Panc1 (cell line): ENCODE results near the gene PSME3. TPM values are rescaled to one million over a fixed set of nuclear protein-coding genes. Genes with fewer than 3 reads are reported as not detected.

Experiments used
- ATAC-seq: fragments of 200-7000 bp; cut with Tn5 transposase; 2 replicates; pipeline ENCODE4 v1.9.1; 2020; ENCODE audit warnings: mild to moderate bottlenecking, moderate library complexity
- BruUV-seq: library from RNA; stranded (reverse); fragments of 400-500 nt; replicated peaks from 2 replicates; lab custom pipeline; 2021; lab: Mats Ljungman, UMichigan
- CTCF ChIA-PET: fragments of 300-600 bp; sonication (Branson Sonifier 250); formaldehyde crosslinking; loops from one replicate; lab custom pipeline; 2022; ENCODE audit warnings: antibody characterized with exemption; lab: Charles Lee
- POLR2A ChIA-PET: fragments of 300-600 bp; sonication (Branson Sonifier 250); formaldehyde crosslinking; loops from one replicate; lab custom pipeline; 2022; ENCODE audit warnings: antibody characterized with exemption; lab: Charles Lee
- DNase-seq: peaks from one replicate; pipeline ENCODE4 v3.0.0-alpha.2; 2010; ENCODE audit warnings: low read depth, low spot score
- H3K27ac ChIP-seq: 2 replicates; pipeline ENCODE4 v1.5.1; 2011; ENCODE audit warnings: mild to moderate bottlenecking, low read length, inconsistent platforms
- H3K27me3 ChIP-seq: fragments of 200-500 bp; sonication (Bioruptor generic); 2 replicates; pipeline ENCODE4 v1.6.0; 2014; ENCODE audit warnings: low read length, inconsistent platforms; ENCODE audit not compliant: control insufficient read depth, insufficient read depth
- H3K36me3 ChIP-seq: fragments of 200-500 bp; sonication (Bioruptor generic); 2 replicates; pipeline ENCODE4 v1.5.1; 2014; ENCODE audit warnings: inconsistent platforms, mild to moderate bottlenecking, low read length, moderate library complexity; ENCODE audit not compliant: control insufficient read depth, insufficient read depth
- H3K4me1 ChIP-seq: 2 replicates; pipeline ENCODE4 v1.5.1; 2011; ENCODE audit warnings: inconsistent platforms, mild to moderate bottlenecking, low read length, moderate library complexity; ENCODE audit not compliant: control insufficient read depth, insufficient read depth
- H3K4me3 ChIP-seq, 2 experiments: 2 replicates each; pipeline ENCODE4 v1.5.1; 2011 to 2012; ENCODE audit warnings: low read depth in 2 of 2, low read length in 2 of 2, mild to moderate bottlenecking in 2 of 2, inconsistent platforms in 1 of 2, moderate library complexity in 1 of 2
- H3K9me3 ChIP-seq: fragments of 200-500 bp; sonication (Bioruptor generic); 2 replicates; pipeline ENCODE4 v1.5.1; 2014; ENCODE audit warnings: low read depth, mild to moderate bottlenecking, inconsistent platforms, low read length, moderate library complexity; ENCODE audit not compliant: control insufficient read depth, insufficient read depth
- POLR2AphosphoS5 ChIP-seq: IDR thresholded peaks from 2 replicates; pipeline ENCODE4 v1.6.1; 2012; ENCODE audit warnings: mild to moderate bottlenecking, low read depth, low read length, moderate library complexity
- SIN3A ChIP-seq: IDR thresholded peaks from 2 replicates; pipeline ENCODE4 v1.6.1; 2012; ENCODE audit warnings: low read depth, mild to moderate bottlenecking, low read length, moderate library complexity, borderline replicate concordance; ENCODE audit not compliant: insufficient read depth
- TCF7L2 ChIP-seq: IDR thresholded peaks from 2 replicates; pipeline ENCODE4 v1.6.1; 2011; ENCODE audit warnings: mild to moderate bottlenecking, low read depth, low read length, inconsistent platforms
- in situ Hi-C: cut with HindIII; loops from 2 replicates; pipeline ENCODE4 v1.10.0; 2016; ENCODE audit warnings: low sequenced_read_pairs, low pct_unique_long_range_greater_than_20kb
- intact Hi-C: fragments of 100-400 bp; cut with micrococcal nuclease; formaldehyde crosslinking; loops from one replicate; pipeline ENCODE4 v1.10.0; 2022; ENCODE audit not compliant: unreplicated experiment
- total RNA-seq: library from RNA; stranded (reverse); gene quantifications from one replicate; pipeline ENCODE4 v1.2.1, GENCODE V29; 2021; ENCODE audit not compliant: unreplicated experiment
- TF ChIP-seq, protein P1 (sequence below), 2 experiments: IDR thresholded peaks; 2 replicates each; pipeline ENCODE4 v1.6.1; 2011 to 2012; ENCODE audit warnings: low read depth in 2 of 2, control low read depth in 1 of 2, low read length in 1 of 2, mild to moderate bottlenecking in 1 of 2, moderate library complexity in 1 of 2; ENCODE audit not compliant: insufficient read depth in 1 of 2
- TF ChIP-seq, protein P2 (sequence below): fragments of 450-650 bp; IDR thresholded peaks from 2 replicates; pipeline ENCODE4 v1.5.1; 2017; ENCODE audit warnings: mild to moderate bottlenecking

The PSME3 gene
- total RNA-seq, 1 experiment from 2014 or later, result 110 TPM

DNA sequence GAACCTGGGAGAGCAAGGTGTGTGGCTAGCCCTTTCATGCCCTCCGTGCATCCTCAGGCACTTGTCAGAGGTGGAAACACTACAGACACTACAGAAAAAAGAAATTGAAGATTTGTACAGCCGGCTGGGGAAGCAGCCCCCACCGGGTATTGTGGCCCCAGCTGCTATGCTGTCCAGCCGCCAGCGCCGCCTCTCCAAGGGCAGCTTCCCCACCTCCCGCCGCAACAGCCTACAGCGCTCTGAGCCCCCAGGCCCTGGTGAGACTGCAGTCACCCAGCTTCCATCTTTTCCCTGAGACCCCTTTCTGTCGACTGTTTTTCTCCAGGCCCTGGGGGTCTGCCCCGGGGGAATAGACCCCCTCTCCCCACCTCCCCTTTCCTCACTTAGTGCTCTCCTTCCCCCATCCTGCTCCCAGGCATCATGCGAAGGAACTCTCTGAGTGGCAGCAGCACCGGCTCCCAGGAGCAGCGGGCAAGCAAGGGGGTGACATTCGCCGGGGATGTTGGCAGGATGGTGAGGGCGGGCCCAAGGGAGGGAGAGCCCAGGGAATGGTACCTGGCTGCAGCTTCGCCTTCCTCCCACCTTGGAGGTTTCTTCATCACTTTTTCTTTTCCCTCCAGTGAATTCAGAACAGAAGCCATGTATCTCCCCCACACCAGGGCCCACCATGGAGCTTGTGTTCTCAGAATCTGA, 37.0 kb upstream of the PSME3 start:
- in situ Hi-C loops (no loop called here), intact Hi-C loops (no loop called here)
- Histone ChIP-seq H3K4me3 (no peak overlapping the region), H3K4me1 (peaks cover 6% of the 10 kb centered on the region), H3K9me3 (no peaks in the 10 kb centered on the region), H3K27me3 (no peaks in the 10 kb centered on the region), H3K36me3 (no peaks in the 10 kb centered on the region), H3K27ac (no peak overlapping the region)
- POLR2A ChIA-PET, result no interaction called here
- CTCF ChIA-PET, result no interaction called here
- DNase-seq (no peak), ATAC-seq (no peak)
- TF ChIP-seq TCF7L2, result no peak
- no peak for TF ChIP-seq SIN3A
- TF ChIP-seq, protein P1, sequence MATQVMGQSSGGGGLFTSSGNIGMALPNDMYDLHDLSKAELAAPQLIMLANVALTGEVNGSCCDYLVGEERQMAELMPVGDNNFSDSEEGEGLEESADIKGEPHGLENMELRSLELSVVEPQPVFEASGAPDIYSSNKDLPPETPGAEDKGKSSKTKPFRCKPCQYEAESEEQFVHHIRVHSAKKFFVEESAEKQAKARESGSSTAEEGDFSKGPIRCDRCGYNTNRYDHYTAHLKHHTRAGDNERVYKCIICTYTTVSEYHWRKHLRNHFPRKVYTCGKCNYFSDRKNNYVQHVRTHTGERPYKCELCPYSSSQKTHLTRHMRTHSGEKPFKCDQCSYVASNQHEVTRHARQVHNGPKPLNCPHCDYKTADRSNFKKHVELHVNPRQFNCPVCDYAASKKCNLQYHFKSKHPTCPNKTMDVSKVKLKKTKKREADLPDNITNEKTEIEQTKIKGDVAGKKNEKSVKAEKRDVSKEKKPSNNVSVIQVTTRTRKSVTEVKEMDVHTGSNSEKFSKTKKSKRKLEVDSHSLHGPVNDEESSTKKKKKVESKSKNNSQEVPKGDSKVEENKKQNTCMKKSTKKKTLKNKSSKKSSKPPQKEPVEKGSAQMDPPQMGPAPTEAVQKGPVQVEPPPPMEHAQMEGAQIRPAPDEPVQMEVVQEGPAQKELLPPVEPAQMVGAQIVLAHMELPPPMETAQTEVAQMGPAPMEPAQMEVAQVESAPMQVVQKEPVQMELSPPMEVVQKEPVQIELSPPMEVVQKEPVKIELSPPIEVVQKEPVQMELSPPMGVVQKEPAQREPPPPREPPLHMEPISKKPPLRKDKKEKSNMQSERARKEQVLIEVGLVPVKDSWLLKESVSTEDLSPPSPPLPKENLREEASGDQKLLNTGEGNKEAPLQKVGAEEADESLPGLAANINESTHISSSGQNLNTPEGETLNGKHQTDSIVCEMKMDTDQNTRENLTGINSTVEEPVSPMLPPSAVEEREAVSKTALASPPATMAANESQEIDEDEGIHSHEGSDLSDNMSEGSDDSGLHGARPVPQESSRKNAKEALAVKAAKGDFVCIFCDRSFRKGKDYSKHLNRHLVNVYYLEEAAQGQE (IDR thresholded peaks at IDR 0.05; ENCODE audit: insufficient read depth in 1 of 2, low read depth in 2 of 2, low read length in 1 of 2), result no peak
- no peak for TF ChIP-seq POLR2AphosphoS5
- TF ChIP-seq, protein P2, sequence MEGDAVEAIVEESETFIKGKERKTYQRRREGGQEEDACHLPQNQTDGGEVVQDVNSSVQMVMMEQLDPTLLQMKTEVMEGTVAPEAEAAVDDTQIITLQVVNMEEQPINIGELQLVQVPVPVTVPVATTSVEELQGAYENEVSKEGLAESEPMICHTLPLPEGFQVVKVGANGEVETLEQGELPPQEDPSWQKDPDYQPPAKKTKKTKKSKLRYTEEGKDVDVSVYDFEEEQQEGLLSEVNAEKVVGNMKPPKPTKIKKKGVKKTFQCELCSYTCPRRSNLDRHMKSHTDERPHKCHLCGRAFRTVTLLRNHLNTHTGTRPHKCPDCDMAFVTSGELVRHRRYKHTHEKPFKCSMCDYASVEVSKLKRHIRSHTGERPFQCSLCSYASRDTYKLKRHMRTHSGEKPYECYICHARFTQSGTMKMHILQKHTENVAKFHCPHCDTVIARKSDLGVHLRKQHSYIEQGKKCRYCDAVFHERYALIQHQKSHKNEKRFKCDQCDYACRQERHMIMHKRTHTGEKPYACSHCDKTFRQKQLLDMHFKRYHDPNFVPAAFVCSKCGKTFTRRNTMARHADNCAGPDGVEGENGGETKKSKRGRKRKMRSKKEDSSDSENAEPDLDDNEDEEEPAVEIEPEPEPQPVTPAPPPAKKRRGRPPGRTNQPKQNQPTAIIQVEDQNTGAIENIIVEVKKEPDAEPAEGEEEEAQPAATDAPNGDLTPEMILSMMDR, result no peak
- no TSS peak for BruUV-seq

DNA sequence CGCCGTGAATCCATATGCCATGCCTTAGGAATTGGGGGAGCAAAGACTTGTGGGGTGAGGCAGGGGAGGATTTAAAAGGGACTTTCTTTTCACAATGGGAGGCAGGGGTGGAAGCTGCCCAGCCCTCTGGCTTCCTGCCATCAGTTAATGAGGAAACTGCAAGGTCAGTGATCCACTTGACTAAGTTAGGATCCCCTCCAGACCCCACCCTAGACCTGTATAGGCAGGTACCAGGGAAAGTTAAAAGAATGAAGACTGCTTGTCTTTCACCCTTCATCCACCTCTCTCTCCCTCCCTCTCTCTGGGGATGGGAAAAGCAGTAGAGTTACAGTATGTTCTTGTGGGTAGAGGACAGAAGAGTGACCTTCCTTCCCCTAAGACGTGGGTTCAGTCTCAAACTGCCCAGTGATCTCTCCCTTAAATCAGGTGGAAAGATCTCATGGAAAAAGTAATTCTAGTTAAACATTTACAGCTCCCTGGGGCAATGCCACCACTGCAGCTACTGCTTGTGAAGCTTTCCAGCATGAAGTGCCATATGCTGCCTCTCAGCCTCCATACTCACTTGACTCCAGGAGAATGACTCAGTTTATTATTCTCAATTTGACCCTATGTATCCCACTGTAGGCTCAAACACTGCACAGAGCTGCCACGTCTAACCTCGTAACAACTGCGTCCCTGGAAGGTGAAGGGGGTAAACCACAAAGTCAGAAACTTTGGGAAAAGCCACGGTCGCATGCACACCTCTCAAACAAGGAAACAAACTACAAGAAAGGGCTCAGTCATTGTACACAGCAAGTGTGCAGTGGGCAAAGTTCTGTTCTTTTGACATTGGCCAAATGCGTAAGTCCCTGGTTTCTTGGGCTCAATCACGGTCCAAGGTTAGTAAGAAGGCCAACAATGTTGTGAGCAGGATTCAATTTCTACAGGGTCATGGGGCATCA, 35.9 kb upstream of the PSME3 start:
- in situ Hi-C loops (no loop called here), intact Hi-C loops (no loop called here)
- POLR2A ChIA-PET, result no interaction called here
- Histone ChIP-seq H3K4me1 (peaks cover 8% of the 10 kb centered on the region), H3K27me3 (no peaks in the 10 kb centered on the region), H3K27ac (peak overlapping the region; percentile 86), H3K4me3 (peak overlapping the region; percentile 90 to 92), H3K9me3 (no peaks in the 10 kb centered on the region), H3K36me3 (no peaks in the 10 kb centered on the region)
- TF ChIP-seq TCF7L2, result no peak
- TF ChIP-seq POLR2AphosphoS5, result no peak
- TF ChIP-seq SIN3A, result no peak
- TF ChIP-seq, protein P2, result no peak
- TF ChIP-seq, protein P1 (IDR thresholded peaks at IDR 0.05; ENCODE audit: insufficient read depth in 1 of 2, low read depth in 2 of 2, low read length in 1 of 2), result no peak
- CTCF ChIA-PET, result no interaction called here
- DNase-seq (no peak), ATAC-seq (no peak)
- no TSS peak for BruUV-seq
